HCT116 (cell line): ENCODE measurements around the gene SYP. TPM values are rescaled to one million over a fixed set of nuclear protein-coding genes. Genes with fewer than 3 reads are reported as not detected.

Experiments
- ATAC-seq: fragments of 200-7000 bp; cut with Tn5 transposase; 2 replicates; pipeline ENCODE4 v1.9.1; 2020; ENCODE audit warnings: mild to moderate bottlenecking, moderate library complexity
- BruUV-seq: library from RNA; stranded (reverse); fragments of 400-500 nt; replicated peaks from 2 replicates; lab custom pipeline; 2021; lab: Mats Ljungman, UMichigan
- CTCF ChIA-PET: fragments of 300-600 bp; sonication (Branson Sonifier 250); formaldehyde crosslinking; loops from one replicate; lab custom pipeline; 2021; ENCODE audit warnings: antibody characterized with exemption; lab: Charles Lee
- POLR2A ChIA-PET: fragments of 300-600, 350-600 bp; sonication (Branson Sonifier 250); formaldehyde crosslinking; loops from one replicate; lab custom pipeline; 2021; ENCODE audit warnings: antibody characterized with exemption; lab: Charles Lee
- RAD21 ChIA-PET, 2 experiments: fragments of 300-600 bp; sonication (Branson Sonifier 250); formaldehyde crosslinking; loops; one replicate each; lab custom pipeline; 2023; ENCODE audit warnings: low total read pairs in 2 of 2; ENCODE audit not compliant: uncharacterized antibody in 2 of 2, unreplicated experiment in 2 of 2, low non-redundant PET in 1 of 2; lab: Charles Lee
- DNase-seq: peaks from one replicate; pipeline ENCODE4 v3.0.0-alpha.2; 2010; ENCODE audit warnings: low read depth, low spot score
- H2AFZ ChIP-seq: fragments of 200-600 bp; shearing (Covaris generic), sonication (generic); 2 replicates; pipeline ENCODE4 v1.6.1; 2017; ENCODE audit warnings: low read depth, mixed run types, mixed read lengths, antibody characterized with exemption, low read length; ENCODE audit not compliant: poor library complexity, severe bottlenecking
- H3K27ac ChIP-seq: 2 replicates; pipeline ENCODE4 v1.5.1; 2012; ENCODE audit warnings: low read depth, low read length
- H3K27me3 ChIP-seq: fragments of 200-600 bp; sonication (generic); 2 replicates; pipeline ENCODE4 v1.6.1; 2016; ENCODE audit warnings: mixed run types, low read length, mixed read lengths; ENCODE audit not compliant: insufficient read depth
- H3K36me3 ChIP-seq, 2 experiments: fragments of 200-500 bp in 1 of 2; fragments of 200-600 bp in 1 of 2; sonication (Bioruptor generic) in 1 of 2; sonication (generic) in 1 of 2; 2 replicates each; pipeline versions ENCODE4 v1.5.1 to v1.6.1; 2014 to 2016; ENCODE audit warnings: low read length in 2 of 2, inconsistent platforms in 1 of 2, mixed read lengths in 1 of 2, mixed run types in 1 of 2; ENCODE audit not compliant: insufficient read depth in 2 of 2, control insufficient read depth in 1 of 2
- H3K4me1 ChIP-seq, 2 experiments: fragments of 200-600 bp in 1 of 2; sonication (generic) in 1 of 2; 2 replicates each; pipeline versions ENCODE4 v1.5.1 to v1.6.1; 2012 to 2017; ENCODE audit warnings: low read length in 2 of 2, inconsistent platforms in 1 of 2, mild to moderate bottlenecking in 1 of 2, mixed read lengths in 1 of 2, mixed run types in 1 of 2, moderate library complexity in 1 of 2; ENCODE audit not compliant: insufficient read depth in 2 of 2, control insufficient read depth in 1 of 2
- H3K4me2 ChIP-seq: fragments of 200-600 bp; sonication (generic); 2 replicates; pipeline ENCODE4 v1.6.1; 2017; ENCODE audit warnings: mixed run types, low read length, mixed read lengths
- H3K4me3 ChIP-seq, 2 experiments: fragments of 200-600 bp in 1 of 2; sonication (generic) in 1 of 2; replicated peaks in 1 of 2; 2 replicates each; pipeline ENCODE4 v1.5.1; 2011 to 2016; ENCODE audit warnings: low read length in 2 of 2, control low read depth in 1 of 2, low read depth in 1 of 2, mild to moderate bottlenecking in 1 of 2, mixed read lengths in 1 of 2, mixed run types in 1 of 2
- H3K79me2 ChIP-seq: fragments of 200-600 bp; sonication (generic); 2 replicates; pipeline ENCODE4 v1.6.1; 2017; ENCODE audit warnings: mild to moderate bottlenecking, mixed run types, low read length, moderate library complexity, mixed read lengths; ENCODE audit not compliant: insufficient read depth
- H3K9ac ChIP-seq: fragments of 200-600 bp; sonication (generic); 2 replicates; pipeline ENCODE4 v1.6.1; 2016; ENCODE audit warnings: low read length, mixed read lengths
- H3K9me2 ChIP-seq: fragments of 200-600 bp; sonication (generic), shearing (Covaris generic); 2 replicates; pipeline ENCODE4 v1.6.1; 2017; ENCODE audit warnings: mixed run types, mild to moderate bottlenecking, moderate library complexity; ENCODE audit not compliant: insufficient read depth
- H3K9me3 ChIP-seq, 2 experiments: fragments of 200-500 bp in 1 of 2; fragments of 200-600 bp in 1 of 2; sonication (Bioruptor generic) in 1 of 2; sonication (generic) in 1 of 2; 2 replicates each; pipeline ENCODE4 v1.6.1; 2014 to 2017; ENCODE audit warnings: low read length in 2 of 2, mixed read lengths in 2 of 2, inconsistent platforms in 1 of 2, low read depth in 1 of 2, mild to moderate bottlenecking in 1 of 2, mixed run types in 1 of 2, moderate library complexity in 1 of 2; ENCODE audit not compliant: control insufficient read depth in 1 of 2, insufficient read depth in 1 of 2
- H4K20me1 ChIP-seq: fragments of 200-600 bp; sonication (generic), shearing (Covaris generic); 2 replicates; pipeline ENCODE4 v1.6.1; 2017; ENCODE audit warnings: mixed run types, mild to moderate bottlenecking, moderate library complexity; ENCODE audit not compliant: insufficient read depth
- CBX3 ChIP-seq: IDR thresholded peaks from 2 replicates; pipeline ENCODE4 v1.6.1; 2012; ENCODE audit warnings: low read depth
- CEBPB ChIP-seq: IDR thresholded peaks from 2 replicates; pipeline ENCODE4 v1.6.1; 2012; ENCODE audit warnings: low read depth
- EGR1 ChIP-seq: IDR thresholded peaks from 2 replicates; pipeline ENCODE4 v1.6.1; 2012; ENCODE audit warnings: low read depth
- EZH2phosphoT487 ChIP-seq: fragments of 200-600 bp; IDR thresholded peaks from 2 replicates; pipeline ENCODE4 v1.6.1; 2018; ENCODE audit warnings: antibody characterized with exemption, borderline replicate concordance
- POLR2A ChIP-seq: IDR thresholded peaks from 2 replicates; pipeline ENCODE4 v1.7.0; 2011; ENCODE audit warnings: borderline replicate concordance; ENCODE audit not compliant: insufficient read depth, insufficient read length; ENCODE audit errors: extremely low read depth
- POLR2AphosphoS5 ChIP-seq: IDR thresholded peaks from 2 replicates; pipeline ENCODE4 v1.6.1; 2011; ENCODE audit warnings: mild to moderate bottlenecking, low read depth, low read length, moderate library complexity
- RAD21 ChIP-seq: IDR thresholded peaks from 2 replicates; pipeline ENCODE4 v1.6.1; 2012; ENCODE audit warnings: low read depth, mild to moderate bottlenecking
- SIN3A ChIP-seq: IDR thresholded peaks from 2 replicates; pipeline ENCODE4 v1.6.1; 2012; ENCODE audit warnings: low read depth
- SP1 ChIP-seq: IDR thresholded peaks from 2 replicates; pipeline ENCODE4 v1.6.1; 2012; ENCODE audit warnings: low read depth
- SRF ChIP-seq: IDR thresholded peaks from 2 replicates; pipeline ENCODE4 v1.6.1; 2012; ENCODE audit warnings: low read depth
- TCF7L2 ChIP-seq: IDR thresholded peaks from 2 replicates; pipeline ENCODE4 v1.7.0; 2011; ENCODE audit warnings: borderline replicate concordance, inconsistent platforms; ENCODE audit not compliant: insufficient read depth, insufficient read length; ENCODE audit errors: extremely low read depth
- ZFX ChIP-seq: fragments of 450-650 bp; IDR thresholded peaks from 2 replicates; pipeline ENCODE4 v1.6.1; 2017
- ZNF274 ChIP-seq: fragments of 200-500 bp; sonication (Bioruptor generic); IDR thresholded peaks from 2 replicates; pipeline ENCODE4 v1.6.1; 2014; ENCODE audit warnings: mild to moderate bottlenecking, low read depth, low read length, inconsistent platforms
- intact Hi-C: fragments of 100-400 bp; cut with micrococcal nuclease; formaldehyde crosslinking; loops from 2 replicates; pipeline ENCODE4 v1.10.0; 2022
- total RNA-seq: library from RNA; stranded (reverse); gene quantifications from one replicate; pipeline ENCODE4 v1.2.1, GENCODE V29; 2021; ENCODE audit not compliant: unreplicated experiment
- TF ChIP-seq, protein P1 (sequence below): IDR thresholded peaks from 2 replicates; pipeline ENCODE4 v1.6.1; 2012
- TF ChIP-seq, protein P2 (sequence below): IDR thresholded peaks from 2 replicates; pipeline ENCODE4 v1.6.1; 2012; ENCODE audit warnings: low read depth
- TF ChIP-seq, protein P3 (sequence below): IDR thresholded peaks from 2 replicates; pipeline ENCODE4 v1.6.1; 2011; ENCODE audit warnings: mild to moderate bottlenecking, low read length, moderate library complexity; ENCODE audit not compliant: insufficient replicate concordance; ENCODE audit errors: extremely low read depth
- TF ChIP-seq, protein P4 (sequence below), 3 experiments: fragments of 200-600 bp in 1 of 3; sonication (generic) in 1 of 3; IDR thresholded peaks in 2 of 3; conservative IDR thresholded peaks in 1 of 3; 2 replicates each; pipeline ENCODE4 v1.5.1; 2012 to 2017; ENCODE audit warnings: low read depth in 2 of 3, low read length in 2 of 3, antibody characterized with exemption in 1 of 3, borderline replicate concordance in 1 of 3, control low read depth in 1 of 3, mild to moderate bottlenecking in 1 of 3, mixed read lengths in 1 of 3, mixed run types in 1 of 3, moderate library complexity in 1 of 3; ENCODE audit not compliant: insufficient read depth in 1 of 3

Gene SYP
- total RNA-seq, 1 experiment from 2014 or later, result 1.2 TPM

DNA sequence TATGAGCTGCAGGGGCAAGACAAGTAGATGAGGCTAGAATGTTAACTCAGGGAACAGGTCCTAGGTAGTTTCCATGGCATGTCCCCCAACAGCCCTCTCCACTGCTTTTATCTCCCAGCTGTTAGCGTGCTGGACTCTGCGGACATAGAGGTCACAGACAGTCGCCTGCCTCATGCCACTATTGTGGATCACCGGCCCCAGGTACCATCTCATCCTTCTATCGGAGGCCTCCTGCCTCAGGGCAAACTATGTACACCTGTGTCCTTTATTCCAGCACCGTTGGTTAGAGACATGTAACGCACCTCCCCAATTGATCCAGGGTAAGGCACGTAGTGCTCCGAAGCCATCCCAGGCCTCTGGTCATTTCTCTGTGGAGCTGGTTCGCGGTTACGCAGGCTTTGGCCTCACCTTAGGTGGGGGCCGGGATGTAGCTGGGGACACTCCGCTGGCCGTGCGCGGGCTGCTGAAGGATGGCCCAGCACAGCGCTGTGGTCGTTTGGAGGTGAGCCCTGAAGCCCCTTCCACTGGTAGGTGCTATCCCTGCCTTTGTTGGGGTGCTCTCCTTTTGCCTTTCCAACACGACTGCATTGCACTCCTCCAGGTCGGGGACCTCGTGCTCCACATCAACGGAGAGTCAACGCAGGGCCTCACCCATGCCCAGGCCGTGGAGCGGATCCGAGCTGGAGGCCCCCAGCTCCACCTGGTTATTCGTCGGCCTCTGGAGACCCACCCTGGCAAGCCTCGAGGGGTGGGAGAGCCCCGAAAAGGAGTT is 35.2 kb downstream of the SYP start:
- Histone ChIP-seq H3K9ac (no peak overlapping the region), H3K4me3 (no peak overlapping the region), H3K27me3 (no peaks in the 10 kb centered on the region), H4K20me1 (no peaks in the 10 kb centered on the region), H3K27ac (peak overlapping the region; percentile 95), H3K36me3 (no peaks in the 10 kb centered on the region), H3K4me1 (peaks cover 12 to 52% of the 10 kb centered on the region in 2 experiments), H3K4me2 (peak overlapping the region; percentile 89), H3K79me2 (no peaks in the 10 kb centered on the region), H3K9me3 (no peaks in the 10 kb centered on the region), H3K9me2 (no peaks in the 10 kb centered on the region), H2AFZ (no peak overlapping the region)
- POLR2A ChIA-PET, result no interaction called here
- TF ChIP-seq SIN3A (no peak), CBX3 (no peak), ZFX (no peak), POLR2AphosphoS5 (no peak), SRF (no peak), TCF7L2 (no peak), EZH2phosphoT487 (no peak), SP1 (no peak), POLR2A (no peak), ZNF274 (no peak), RAD21 (no peak), EGR1 (no peak), CEBPB (no peak)
- TF ChIP-seq, protein P1, sequence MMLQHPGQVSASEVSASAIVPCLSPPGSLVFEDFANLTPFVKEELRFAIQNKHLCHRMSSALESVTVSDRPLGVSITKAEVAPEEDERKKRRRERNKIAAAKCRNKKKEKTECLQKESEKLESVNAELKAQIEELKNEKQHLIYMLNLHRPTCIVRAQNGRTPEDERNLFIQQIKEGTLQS, result no peak
- TF ChIP-seq, protein P2, sequence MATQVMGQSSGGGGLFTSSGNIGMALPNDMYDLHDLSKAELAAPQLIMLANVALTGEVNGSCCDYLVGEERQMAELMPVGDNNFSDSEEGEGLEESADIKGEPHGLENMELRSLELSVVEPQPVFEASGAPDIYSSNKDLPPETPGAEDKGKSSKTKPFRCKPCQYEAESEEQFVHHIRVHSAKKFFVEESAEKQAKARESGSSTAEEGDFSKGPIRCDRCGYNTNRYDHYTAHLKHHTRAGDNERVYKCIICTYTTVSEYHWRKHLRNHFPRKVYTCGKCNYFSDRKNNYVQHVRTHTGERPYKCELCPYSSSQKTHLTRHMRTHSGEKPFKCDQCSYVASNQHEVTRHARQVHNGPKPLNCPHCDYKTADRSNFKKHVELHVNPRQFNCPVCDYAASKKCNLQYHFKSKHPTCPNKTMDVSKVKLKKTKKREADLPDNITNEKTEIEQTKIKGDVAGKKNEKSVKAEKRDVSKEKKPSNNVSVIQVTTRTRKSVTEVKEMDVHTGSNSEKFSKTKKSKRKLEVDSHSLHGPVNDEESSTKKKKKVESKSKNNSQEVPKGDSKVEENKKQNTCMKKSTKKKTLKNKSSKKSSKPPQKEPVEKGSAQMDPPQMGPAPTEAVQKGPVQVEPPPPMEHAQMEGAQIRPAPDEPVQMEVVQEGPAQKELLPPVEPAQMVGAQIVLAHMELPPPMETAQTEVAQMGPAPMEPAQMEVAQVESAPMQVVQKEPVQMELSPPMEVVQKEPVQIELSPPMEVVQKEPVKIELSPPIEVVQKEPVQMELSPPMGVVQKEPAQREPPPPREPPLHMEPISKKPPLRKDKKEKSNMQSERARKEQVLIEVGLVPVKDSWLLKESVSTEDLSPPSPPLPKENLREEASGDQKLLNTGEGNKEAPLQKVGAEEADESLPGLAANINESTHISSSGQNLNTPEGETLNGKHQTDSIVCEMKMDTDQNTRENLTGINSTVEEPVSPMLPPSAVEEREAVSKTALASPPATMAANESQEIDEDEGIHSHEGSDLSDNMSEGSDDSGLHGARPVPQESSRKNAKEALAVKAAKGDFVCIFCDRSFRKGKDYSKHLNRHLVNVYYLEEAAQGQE, result no peak
- TF ChIP-seq, protein P3, sequence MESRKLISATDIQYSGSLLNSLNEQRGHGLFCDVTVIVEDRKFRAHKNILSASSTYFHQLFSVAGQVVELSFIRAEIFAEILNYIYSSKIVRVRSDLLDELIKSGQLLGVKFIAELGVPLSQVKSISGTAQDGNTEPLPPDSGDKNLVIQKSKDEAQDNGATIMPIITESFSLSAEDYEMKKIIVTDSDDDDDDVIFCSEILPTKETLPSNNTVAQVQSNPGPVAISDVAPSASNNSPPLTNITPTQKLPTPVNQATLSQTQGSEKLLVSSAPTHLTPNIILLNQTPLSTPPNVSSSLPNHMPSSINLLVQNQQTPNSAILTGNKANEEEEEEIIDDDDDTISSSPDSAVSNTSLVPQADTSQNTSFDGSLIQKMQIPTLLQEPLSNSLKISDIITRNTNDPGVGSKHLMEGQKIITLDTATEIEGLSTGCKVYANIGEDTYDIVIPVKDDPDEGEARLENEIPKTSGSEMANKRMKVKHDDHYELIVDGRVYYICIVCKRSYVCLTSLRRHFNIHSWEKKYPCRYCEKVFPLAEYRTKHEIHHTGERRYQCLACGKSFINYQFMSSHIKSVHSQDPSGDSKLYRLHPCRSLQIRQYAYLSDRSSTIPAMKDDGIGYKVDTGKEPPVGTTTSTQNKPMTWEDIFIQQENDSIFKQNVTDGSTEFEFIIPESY, result no peak
- TF ChIP-seq, protein P4, sequence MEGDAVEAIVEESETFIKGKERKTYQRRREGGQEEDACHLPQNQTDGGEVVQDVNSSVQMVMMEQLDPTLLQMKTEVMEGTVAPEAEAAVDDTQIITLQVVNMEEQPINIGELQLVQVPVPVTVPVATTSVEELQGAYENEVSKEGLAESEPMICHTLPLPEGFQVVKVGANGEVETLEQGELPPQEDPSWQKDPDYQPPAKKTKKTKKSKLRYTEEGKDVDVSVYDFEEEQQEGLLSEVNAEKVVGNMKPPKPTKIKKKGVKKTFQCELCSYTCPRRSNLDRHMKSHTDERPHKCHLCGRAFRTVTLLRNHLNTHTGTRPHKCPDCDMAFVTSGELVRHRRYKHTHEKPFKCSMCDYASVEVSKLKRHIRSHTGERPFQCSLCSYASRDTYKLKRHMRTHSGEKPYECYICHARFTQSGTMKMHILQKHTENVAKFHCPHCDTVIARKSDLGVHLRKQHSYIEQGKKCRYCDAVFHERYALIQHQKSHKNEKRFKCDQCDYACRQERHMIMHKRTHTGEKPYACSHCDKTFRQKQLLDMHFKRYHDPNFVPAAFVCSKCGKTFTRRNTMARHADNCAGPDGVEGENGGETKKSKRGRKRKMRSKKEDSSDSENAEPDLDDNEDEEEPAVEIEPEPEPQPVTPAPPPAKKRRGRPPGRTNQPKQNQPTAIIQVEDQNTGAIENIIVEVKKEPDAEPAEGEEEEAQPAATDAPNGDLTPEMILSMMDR (IDR thresholded peaks at IDR 0.05 in 2 of 3, conservative IDR thresholded peaks at IDR 0.05 in 1 of 3; ENCODE audit: borderline replicate concordance in 1 of 3, insufficient read depth in 1 of 3, low read depth in 2 of 3, low read length in 2 of 3), result no peak
- CTCF ChIA-PET, result interaction anchor here (1.4 kb wide), 1 partner anchor 10 kb away, joined by 9 read pairs; no protein-coding TSS in a partner anchor
- no peak for ATAC-seq
- DNase-seq, result no peak
- RAD21 ChIA-PET, result no interaction called here
- no TSS peak for BruUV-seq
- intact Hi-C loops, result loop anchor here (5.0 to 10.0 kb wide), 2 partner anchors 42 to 120 kb away; partner anchors contain the start of genes GPKOW and TFE3
